GM21528 (cell line): ENCODE measurements around the gene ROR1.
"Not testable (repeated sequence)": the region's sequence is repeated elsewhere in the genome, so short reads cannot be mapped to it uniquely, and the experiment has no call there.

Source experiments
- ATAC-seq: cut with Tn5 transposase; IDR thresholded peaks from one replicate; pipeline ENCODE4 v1.9.1; 2021; ENCODE audit warnings: mild to moderate bottlenecking, moderate library complexity; ENCODE audit not compliant: unreplicated experiment, low FRiP score

Gene ROR1

DNA sequence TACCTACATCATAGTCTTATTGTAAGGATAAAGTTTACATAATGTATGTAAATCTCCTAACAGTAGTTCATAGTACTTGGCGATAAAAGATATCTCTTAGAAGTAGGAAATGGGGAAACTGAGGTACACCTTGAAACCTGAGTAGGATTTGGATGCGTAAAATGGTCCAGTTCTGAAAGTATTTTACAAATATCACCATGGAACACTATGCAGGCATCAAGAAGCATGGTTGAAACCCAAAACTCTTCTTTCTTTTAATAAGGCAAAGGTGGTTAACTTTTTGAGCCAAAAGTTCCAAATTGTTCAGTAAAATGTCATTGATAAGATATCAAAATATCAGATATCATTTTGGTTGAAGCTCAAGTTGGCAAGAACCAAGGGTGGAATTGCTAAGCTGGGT, 46.0 kb downstream of the ROR1 start:
- no peak for ATAC-seq

GRCh38 chr1:63821091-63822005, 47.5 kb downstream of the ROR1 start:
- no peak for ATAC-seq

GRCh38 chr1:63822540-63822939, 48.7 kb downstream of the ROR1 start:
- ATAC-seq = no peak

GRCh38 chr1:63824451-63824850, 50.6 kb downstream of the ROR1 start:
- ATAC-seq = no peak

DNA sequence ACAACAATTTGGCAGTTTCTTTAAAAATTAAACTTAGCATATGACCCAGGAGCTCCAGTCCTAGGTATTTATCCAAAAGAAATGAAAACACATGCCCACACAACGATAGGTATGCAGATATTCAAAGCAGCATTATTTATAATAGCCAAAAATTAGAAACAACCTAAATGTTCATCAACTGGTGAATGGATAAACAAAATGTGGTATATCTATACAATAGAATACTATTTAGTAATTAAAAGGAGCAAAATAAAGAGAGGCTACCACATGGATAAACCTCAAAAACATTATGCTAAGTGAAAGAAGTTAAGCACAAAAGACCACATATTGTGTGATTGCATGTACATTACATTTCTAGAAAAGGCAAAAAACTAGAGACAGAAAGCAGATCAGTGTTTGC, 51.3 kb downstream of the ROR1 start:
- no peak for ATAC-seq

DNA sequence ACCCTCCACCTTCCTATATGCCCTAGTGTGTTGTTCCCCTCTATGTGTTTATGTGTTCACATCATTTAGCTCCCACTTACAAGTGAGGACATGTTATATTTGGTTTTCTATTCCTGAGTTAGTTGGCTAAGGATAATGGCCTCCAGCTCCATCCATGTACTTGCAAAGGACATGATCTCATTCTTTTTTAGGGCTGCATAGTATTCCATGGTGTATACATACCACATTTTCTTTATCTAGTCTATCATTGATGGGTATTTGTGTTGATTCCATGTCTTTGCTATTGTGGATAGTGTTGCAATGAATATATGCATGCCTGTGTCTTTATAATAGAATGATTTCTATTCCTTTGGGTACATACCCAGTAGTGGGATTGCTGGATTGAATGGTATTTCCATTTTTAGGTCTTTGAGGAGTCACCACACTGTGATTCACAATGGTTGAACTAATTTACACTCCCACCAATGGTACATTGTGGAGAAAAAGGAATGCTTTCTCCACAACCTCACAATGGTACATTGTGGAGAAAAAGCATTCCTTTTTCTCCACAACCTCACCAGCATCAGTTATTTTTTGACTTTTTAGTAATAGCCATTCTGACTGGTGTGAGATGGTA, 52.5 kb downstream of the ROR1 start:
- not testable (repeated sequence) for ATAC-seq

DNA sequence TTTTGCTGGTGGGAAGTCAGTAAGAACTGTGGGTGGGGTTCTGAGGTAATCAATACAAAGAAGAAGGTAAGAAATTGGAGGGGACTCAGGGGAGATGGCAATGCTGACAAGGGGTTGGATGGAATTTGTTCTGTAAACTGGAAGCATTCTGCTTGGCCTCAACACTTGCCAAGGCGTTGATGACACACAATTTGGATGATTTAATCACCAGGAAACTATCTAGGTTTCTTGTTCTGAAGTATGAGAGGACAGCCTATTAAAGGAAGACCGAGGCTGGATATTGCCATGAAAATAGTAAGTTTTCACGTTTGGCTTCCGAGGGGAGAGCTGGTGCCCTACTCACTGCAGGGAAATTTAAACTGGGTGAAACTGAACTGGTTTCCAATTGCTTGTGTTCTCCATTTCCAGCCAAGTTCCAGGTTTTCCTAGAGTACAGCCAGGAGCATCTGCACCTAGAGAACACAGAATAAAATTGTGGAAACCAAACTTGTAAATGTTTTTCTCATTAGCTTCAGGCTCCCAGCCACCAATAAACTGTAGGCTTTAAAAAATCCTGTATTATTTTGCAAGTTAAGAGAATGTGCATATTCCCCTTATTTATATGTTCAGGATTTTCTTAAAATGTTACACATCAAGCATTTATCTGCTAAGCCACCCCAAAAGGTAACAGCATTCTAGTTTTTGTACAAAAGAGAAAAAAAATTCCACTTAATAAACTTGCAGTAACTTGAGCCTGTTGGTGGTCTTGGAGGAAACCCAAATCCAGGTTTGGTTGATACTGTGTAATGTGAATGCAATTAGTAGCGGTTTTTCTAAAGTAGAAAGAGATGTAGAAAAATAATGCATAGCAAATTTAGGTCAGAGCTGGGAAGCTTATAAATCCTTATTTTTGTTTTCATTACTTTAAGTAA, 53.8 kb downstream of the ROR1 start:
- no peak for ATAC-seq

DNA sequence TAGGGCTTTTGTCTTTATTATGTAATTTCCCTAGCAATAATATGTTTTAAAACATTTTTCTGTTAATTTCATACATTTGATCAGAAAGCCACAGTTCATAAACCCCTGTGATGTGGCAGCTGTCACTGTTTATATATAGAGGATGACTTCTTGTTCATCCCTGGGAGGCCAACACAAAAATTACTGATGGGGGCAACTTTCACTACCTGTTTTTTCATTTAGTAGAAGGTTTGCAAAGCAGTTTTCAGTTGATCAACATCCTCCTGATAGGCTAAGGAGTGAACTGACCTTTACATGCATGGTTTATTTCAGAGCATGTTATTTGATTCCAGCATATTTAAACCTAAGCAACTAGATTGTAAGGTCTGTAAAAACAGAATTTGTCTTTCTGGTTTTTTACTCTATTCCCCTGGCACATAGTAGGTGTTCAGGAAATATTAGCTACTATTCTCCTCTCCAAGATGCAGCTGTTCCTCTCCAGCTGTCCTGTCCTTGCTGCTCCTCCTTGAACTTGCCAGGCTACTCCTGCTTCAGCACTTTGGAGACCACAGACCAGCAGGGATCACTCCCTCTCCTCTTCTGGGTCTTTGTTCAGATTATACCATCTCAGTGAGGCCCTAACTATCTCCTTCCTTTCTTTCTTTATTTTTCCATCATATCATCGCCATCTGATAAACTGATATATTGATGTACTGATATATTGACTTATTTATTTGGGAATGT, 54.7 kb downstream of the ROR1 start:
- ATAC-seq = peak; percentile 63

DNA sequence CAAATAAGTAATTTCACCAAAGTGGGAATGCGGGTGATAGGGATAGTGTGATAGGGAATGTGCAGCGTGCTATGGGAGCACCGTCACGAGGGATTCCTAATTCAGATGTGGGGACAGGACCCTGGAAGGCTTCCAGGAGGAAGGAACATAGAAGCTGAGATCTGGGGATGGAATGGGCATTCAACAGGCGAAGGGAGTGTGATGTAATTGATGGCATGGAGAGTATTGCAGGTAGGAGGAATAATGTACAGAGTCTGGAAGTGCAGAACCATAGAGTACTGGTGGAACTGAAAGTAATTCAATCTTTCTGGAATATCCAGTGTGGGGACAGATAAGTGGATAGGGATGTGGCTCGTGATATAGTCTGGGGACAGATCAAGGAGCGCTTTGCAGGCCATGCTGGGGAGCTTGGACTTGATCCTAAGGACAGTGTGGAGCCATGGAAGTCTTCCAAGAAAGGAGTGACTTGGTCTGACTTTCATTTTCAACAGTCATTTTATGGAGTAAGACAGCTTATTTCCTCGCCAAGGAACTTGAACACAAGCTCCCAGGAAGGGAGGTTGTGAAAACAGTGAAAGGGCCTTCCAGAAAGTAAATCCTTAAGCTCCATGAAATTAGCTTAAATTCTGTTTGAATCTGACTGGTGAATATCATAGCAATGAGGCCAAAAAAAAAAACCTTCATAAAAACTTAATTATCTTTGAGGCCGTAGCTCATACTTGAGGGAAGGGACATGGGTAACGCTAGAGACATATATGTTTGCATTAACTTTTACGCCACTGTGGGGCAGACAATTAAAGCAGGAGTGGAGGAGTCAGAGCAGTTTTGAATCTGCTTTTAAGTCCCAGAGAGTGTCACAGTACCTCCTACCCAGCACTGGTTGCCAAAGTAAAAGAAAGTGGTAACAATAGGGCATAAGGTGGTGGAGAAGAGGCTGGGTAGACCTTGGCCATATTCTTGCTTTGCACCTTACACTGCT, 55.8 kb downstream of the ROR1 start:
- ATAC-seq = no peak

DNA sequence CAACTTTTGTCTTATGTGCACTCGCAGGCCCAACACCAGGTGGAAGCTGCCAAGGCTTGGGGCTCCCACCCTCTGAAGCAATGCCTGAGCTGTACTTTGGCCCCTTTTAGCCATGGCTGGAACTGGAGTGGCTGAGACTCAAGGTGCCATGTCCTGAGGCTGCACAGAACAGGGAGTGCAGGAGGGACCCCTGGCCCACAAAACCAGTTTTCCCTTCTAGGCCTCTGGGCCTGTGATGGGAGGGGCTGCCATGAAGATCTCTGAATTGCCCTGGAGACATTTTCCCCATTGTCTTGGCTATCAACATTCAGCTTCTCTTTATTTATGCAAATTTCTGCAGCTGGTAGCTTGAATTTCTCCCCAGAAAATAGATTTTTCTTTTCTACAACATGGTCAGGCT, 57.6 kb downstream of the ROR1 start:
- ATAC-seq = no peak

DNA sequence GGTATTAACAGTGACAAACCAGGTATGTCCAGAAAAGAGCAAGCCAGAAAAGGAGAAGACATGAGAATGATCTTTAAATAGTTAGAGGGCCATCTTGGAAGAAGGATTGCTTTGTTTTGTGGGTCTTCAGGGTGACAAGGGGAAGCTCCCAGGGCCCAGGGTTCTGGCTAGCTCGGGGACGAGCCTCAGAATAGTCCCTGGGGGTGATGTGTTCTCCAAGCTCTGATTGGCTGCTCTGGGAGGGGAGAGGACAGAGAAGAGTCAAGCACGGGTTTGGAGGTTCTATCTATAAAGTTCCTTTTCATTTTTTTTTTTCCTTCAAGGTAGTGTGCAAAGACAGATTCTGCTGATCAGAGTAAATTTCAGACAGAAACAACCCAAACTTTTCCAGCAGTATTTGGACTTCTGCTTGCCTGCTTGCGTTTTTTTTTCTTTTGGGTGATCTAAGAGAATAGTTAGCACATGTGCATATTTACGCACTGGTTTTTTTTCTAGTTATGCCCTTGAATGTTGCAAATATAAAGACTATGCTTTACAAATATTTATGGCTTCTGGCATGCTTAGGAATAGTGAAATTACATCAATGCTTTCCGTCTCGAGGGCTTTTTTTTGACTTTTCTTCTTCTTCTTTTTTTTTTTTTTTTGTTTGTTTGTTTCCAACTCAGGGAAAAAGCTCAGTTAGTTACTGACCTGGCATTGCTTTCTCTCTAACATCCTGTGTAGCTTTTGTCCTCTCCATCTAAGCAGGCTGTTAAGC, 59.7 kb downstream of the ROR1 start:
- ATAC-seq = no peak

DNA sequence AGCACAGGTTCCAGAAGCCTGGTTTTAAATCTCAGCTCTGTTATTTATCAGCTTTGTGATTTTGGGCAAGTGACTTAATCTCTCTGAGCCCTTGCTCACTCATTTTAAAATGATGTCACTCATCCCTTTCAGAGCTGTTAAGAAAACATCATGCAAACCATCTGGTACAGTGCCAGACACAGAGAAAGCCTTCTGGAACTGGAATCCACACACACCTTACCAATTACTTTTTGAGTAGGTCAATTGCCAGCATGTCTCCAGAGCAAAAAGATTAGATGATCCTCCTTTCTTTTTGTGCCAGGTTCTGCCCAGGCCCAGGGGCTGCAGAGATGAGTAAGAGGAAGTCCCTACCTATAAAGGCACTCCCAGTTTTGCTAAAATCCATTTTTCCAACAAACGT, 61.3 kb downstream of the ROR1 start:
- ATAC-seq = no peak

GRCh38 chr1:63836374-63836773, 62.6 kb downstream of the ROR1 start:
- no peak for ATAC-seq

DNA sequence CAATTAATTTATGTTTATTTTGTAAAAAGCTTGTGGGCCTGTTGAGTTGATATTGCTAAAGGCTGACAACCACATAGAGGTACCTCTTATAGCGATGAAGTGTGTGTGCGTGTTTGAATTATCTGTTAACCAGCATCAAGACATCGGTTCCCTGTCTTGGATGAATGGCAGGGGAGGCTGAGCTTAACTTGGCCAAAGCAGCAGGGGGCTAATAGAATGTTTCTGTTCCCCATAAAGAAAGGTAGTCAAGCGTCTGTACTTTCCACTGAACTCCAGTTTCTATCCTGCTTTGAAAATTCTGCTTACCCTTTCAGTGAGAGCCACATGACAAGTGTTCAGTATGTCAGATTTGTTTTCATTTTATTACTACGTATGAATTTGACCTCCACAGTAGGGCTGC, 63.0 kb downstream of the ROR1 start:
- ATAC-seq = no peak

GRCh38 chr1:63843010-63843409, 69.2 kb downstream of the ROR1 start:
- no peak for ATAC-seq

GRCh38 chr1:63843884-63844283, 70.1 kb downstream of the ROR1 start:
- no peak for ATAC-seq

DNA sequence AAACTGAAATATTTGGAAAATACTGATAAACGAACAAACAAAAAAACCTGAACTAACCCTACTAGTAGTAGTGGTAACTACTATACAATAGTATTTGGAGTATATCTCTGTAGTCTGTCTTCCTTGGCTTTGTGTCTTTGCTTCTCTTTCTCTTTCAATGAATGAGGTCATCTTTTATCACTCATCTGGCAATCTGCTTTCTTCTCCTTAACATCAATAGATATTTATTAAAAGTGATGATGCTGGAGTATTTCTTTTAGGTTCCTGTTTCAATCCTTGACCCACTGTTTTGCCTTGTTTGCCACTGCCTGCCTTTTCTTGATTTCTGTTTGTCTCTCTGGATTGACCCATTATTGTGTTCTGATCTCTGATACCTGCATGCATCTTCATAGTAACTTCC, 71.5 kb downstream of the ROR1 start:
- no peak for ATAC-seq

- ATAC-seq = no peak
These were observed 73.6 kb downstream of the ROR1 start for GRCh38 chr1:63847308-63847910.
